ENCODE data around the gene CHIC2.

The CHIC2 gene

GRCh38 chr4:54065282-54066087 is 1.1 kb upstream of the CHIC2 start:
- H3K4me2 ChIP-seq (ENCODE audit: insufficient read depth, low read length), result peak overlapping the region; percentile 75
- H2AFZ ChIP-seq (ENCODE audit: low read depth, low read length), result peak overlapping the region; percentile 99
- H3K4me3 ChIP-seq (ENCODE audit: low read depth in 1 of 2, low read length in 2 of 2), result peak overlapping the region; percentile 58 to 99; a peak in 3 of 4 replicates
- peaks cover 22% of the 10 kb centered on the region; the same call in 1 of the 2 replicates for H4K20me1 ChIP-seq (ENCODE audit: insufficient read depth, low read length)
- no peaks in the 10 kb centered on the region for H3K9me3 ChIP-seq (ENCODE audit: insufficient read depth, low read length, severe bottlenecking)
- no peaks in the 10 kb centered on the region for H3K27me3 ChIP-seq (ENCODE audit: insufficient read depth, low read length, poor library complexity)
- TF ChIP-seq CTCF (IDR thresholded peaks at IDR 0.05; ENCODE audit: borderline replicate concordance, extremely low read depth, low read length, poor library complexity, severe bottlenecking) (no peak), EZH2 (IDR thresholded peaks at IDR 0.05; ENCODE audit: borderline replicate concordance, low read depth, low read length, severe bottlenecking) (no peak)
- no peak for ATAC-seq (ENCODE audit: insufficient read depth, low read depth)
- H3K4me1 ChIP-seq (ENCODE audit: insufficient read depth, low read length), result peaks cover 42% of the 10 kb centered on the region
- peak overlapping the region; percentile 90 for H3K27ac ChIP-seq (ENCODE audit: low read length)
- peaks cover 42% of the 10 kb centered on the region for H3K79me2 ChIP-seq (ENCODE audit: insufficient read depth, low read length)
- DNase-seq, result no peak
- peaks cover 7% of the 10 kb centered on the region; the same call in 1 of the 2 replicates for H3K36me3 ChIP-seq (ENCODE audit: insufficient read depth, low read length)
- H3K9ac ChIP-seq (ENCODE audit: low read depth, low read length), result peak overlapping the region; percentile 97

- Histone ChIP-seq H2AFZ (ENCODE audit: low read depth, low read length) (peak overlapping the region; percentile 93), H3K79me2 (ENCODE audit: insufficient read depth, low read length) (peaks cover 58% of the 10 kb centered on the region), H3K4me1 (ENCODE audit: insufficient read depth, low read length) (peaks cover 54% of the 10 kb centered on the region), H4K20me1 (ENCODE audit: insufficient read depth, low read length) (peaks cover 26% of the 10 kb centered on the region; the same call in 1 of the 2 replicates), H3K9ac (ENCODE audit: low read depth, low read length) (peak overlapping the region; percentile 97), H3K4me2 (ENCODE audit: insufficient read depth, low read length) (peak overlapping the region; percentile 81), H3K9me3 (ENCODE audit: insufficient read depth, low read length, severe bottlenecking) (no peaks in the 10 kb centered on the region), H3K36me3 (ENCODE audit: insufficient read depth, low read length) (peaks cover 7% of the 10 kb centered on the region; the same call in 1 of the 2 replicates), H3K4me3 (ENCODE audit: low read depth in 1 of 2, low read length in 2 of 2) (peak overlapping the region; percentile 99), H3K27me3 (ENCODE audit: insufficient read depth, low read length, poor library complexity) (no peaks in the 10 kb centered on the region), H3K27ac (ENCODE audit: low read length) (peak overlapping the region; percentile 93)
- ATAC-seq (ENCODE audit: insufficient read depth, low read depth) (peak; percentile 38), DNase-seq (peak; percentile 33)
- TF ChIP-seq EZH2 (IDR thresholded peaks at IDR 0.05; ENCODE audit: borderline replicate concordance, low read depth, low read length, severe bottlenecking) (no peak), CTCF (IDR thresholded peaks at IDR 0.05; ENCODE audit: borderline replicate concordance, extremely low read depth, low read length, poor library complexity, severe bottlenecking) (no peak)
These were observed 578 bp downstream of the CHIC2 start for GRCh38 chr4:54063737-54064316.

GRCh38 chr4:54063229-54063628 is 1.2 kb downstream of the CHIC2 start:
- H2AFZ ChIP-seq (ENCODE audit: low read depth, low read length), result peak overlapping the region; percentile 93
- H3K4me1 ChIP-seq (ENCODE audit: insufficient read depth, low read length), result peaks cover 57% of the 10 kb centered on the region

More at GRCh38 chr4:54063229-54063628, 1.2 kb downstream of the CHIC2 start:
- peaks cover 29% of the 10 kb centered on the region; the same call in 1 of the 2 replicates for H4K20me1 ChIP-seq (ENCODE audit: insufficient read depth, low read length)
- peak overlapping the region; percentile 81 for H3K4me2 ChIP-seq (ENCODE audit: insufficient read depth, low read length)
- H3K9me3 ChIP-seq (ENCODE audit: insufficient read depth, low read length, severe bottlenecking), result no peaks in the 10 kb centered on the region
- H3K27ac ChIP-seq (ENCODE audit: low read length), result peak overlapping the region; percentile 93
- peak overlapping the region; percentile 99 for H3K4me3 ChIP-seq (ENCODE audit: low read depth in 1 of 2, low read length in 2 of 2)
- H3K27me3 ChIP-seq (ENCODE audit: insufficient read depth, low read length, poor library complexity), result no peaks in the 10 kb centered on the region
- peaks cover 64% of the 10 kb centered on the region for H3K79me2 ChIP-seq (ENCODE audit: insufficient read depth, low read length)
- ATAC-seq (ENCODE audit: insufficient read depth, low read depth) (no peak), DNase-seq (no peak)
- peak overlapping the region; percentile 97 for H3K9ac ChIP-seq (ENCODE audit: low read depth, low read length)
- TF ChIP-seq EZH2 (IDR thresholded peaks at IDR 0.05; ENCODE audit: borderline replicate concordance, low read depth, low read length, severe bottlenecking) (no peak), CTCF (IDR thresholded peaks at IDR 0.05; ENCODE audit: borderline replicate concordance, extremely low read depth, low read length, poor library complexity, severe bottlenecking) (no peak)
- peaks cover 7% of the 10 kb centered on the region; the same call in 1 of the 2 replicates for H3K36me3 ChIP-seq (ENCODE audit: insufficient read depth, low read length)
